Heart left ventricle (tissue), 16 donors: Measurements from ENCODE around the gene CFAP99. TPM values are rescaled to one million over a fixed set of nuclear protein-coding genes. Genes with fewer than 3 reads are reported as not detected.

Experiments
- ATAC-seq, 4 donors: fragments of 200-7000 bp; cut with Tn5 transposase; one replicate each; pipeline ENCODE4 v1.9.1; 2020 to 2022; ENCODE audit warnings: moderate library complexity in 4 of 4, mild to moderate bottlenecking in 3 of 4, moderate number of reproducible peaks in 1 of 4
- DNase-seq, 5 donors: peaks; one replicate each; pipeline ENCODE4 v3.0.0-alpha.2; 2020
- H3K27ac ChIP-seq, 12 donors: fragments of 200-600 bp; sonication (generic) in 4 of 12; one replicate each; pipeline versions ENCODE4 v1.5.0 to v1.8.0; 2016 to 2022; ENCODE audit warnings: mild to moderate bottlenecking in 2 of 12
- H3K27me3 ChIP-seq, 9 donors: fragments of 200-600 bp; sonication (generic) in 2 of 9; one replicate each; pipeline versions ENCODE4 v1.5.1 to v1.8.0; 2016 to 2022; ENCODE audit warnings: mild to moderate bottlenecking in 3 of 9
- H3K36me3 ChIP-seq, 9 donors: fragments of 200-600 bp; sonication (generic) in 2 of 9; one replicate each; pipeline versions ENCODE4 v1.5.0 to v1.8.0; 2018 to 2022; ENCODE audit warnings: mild to moderate bottlenecking in 2 of 9
- H3K4me1 ChIP-seq, 12 donors: fragments of 200-600 bp; sonication (generic) in 4 of 12; one replicate each; pipeline versions ENCODE4 v1.5.0 to v1.8.0; 2016 to 2022; ENCODE audit warnings: mild to moderate bottlenecking in 3 of 12
- H3K4me3 ChIP-seq, 12 donors: fragments of 200-600 bp; sonication (generic) in 4 of 12; one replicate each; pipeline versions ENCODE4 v1.5.0 to v1.8.0; 2017 to 2022; ENCODE audit warnings: mild to moderate bottlenecking in 9 of 12, moderate library complexity in 4 of 12
- H3K9me3 ChIP-seq, 12 donors: fragments of 200-600 bp; sonication (generic) in 4 of 12; one replicate each; pipeline versions ENCODE4 v1.5.0 to v1.8.0; 2016 to 2022; ENCODE audit warnings: mild to moderate bottlenecking in 1 of 12
- CTCF ChIP-seq, 12 donors: fragments of 200-600 bp; sonication (generic) in 4 of 12; IDR thresholded peaks; one replicate each; pipeline versions ENCODE4 v1.5.0 to v1.8.0; 2018 to 2022; ENCODE audit warnings: antibody characterized with exemption in 12 of 12, mild to moderate bottlenecking in 5 of 12
- POLR2A ChIP-seq, 2 donors: fragments of 450-650 bp; IDR thresholded peaks; one replicate each; pipeline ENCODE4 v1.6.1; 2017; ENCODE audit warnings: antibody characterized with exemption in 2 of 2, mild to moderate bottlenecking in 2 of 2, moderate library complexity in 2 of 2
- WGBS, 4 donors: extraction: QIAGEN DNeasy Blood & Tissue Kit in 2 of 4; methylation state at CpG; one replicate each; pipeline versions ENCODE4 v1.1.5 to v1.1.7; 2013 to 2018; 5-methylcytosine and 5-hydroxymethylcytosine counted together
- intact Hi-C, 10 donors: fragments of 100-400 bp; cut with DNase I; formaldehyde crosslinking; loops; one replicate each; pipeline versions ENCODE4 v1.11.1 to v1.14.2; 2022
- polyA plus RNA-seq, 2 donors: library from polyadenylated mRNA; stranded (reverse); fragments of 200-250 nt; gene quantifications; one replicate each; pipeline ENCODE4 v1.2.3, GENCODE V29; 2013
- total RNA-seq, 9 donors: library from RNA; depleted of rRNA in 2 of 9; stranded (reverse); fragments of >200 nt in 2 of 9; fragmentation: NEBNext Ultra II Directional in 3 of 9; extraction: Animal tissue kit (Norgen Biotek cat#: 25700) in 3 of 9; gene quantifications; one replicate each; pipeline versions ENCODE4 v1.1.0 to v1.2.4, GENCODE V29; 2016 to 2023
- donor health status: ischemic (EF 13 %, LVEDD 7.1; RV severe dilation, severe dysfunction).
- donor health status: healthy with polysubstance abuse.
- donor health status: DM: no; HTN: yes; CAD: no.
- donor health status: DM: no; HTN: no; CAD: no.
- donor health status: ischemic (EF 25% LVEDD 6.9; RV normal size, moderate dysfunction).
- donor health status: ischemic (EF 25% LVEDD 5.7; RV mildly dilated, moderate dysfunction).
- donor health status: healthy.
- donor health status: DM: yes; HTN: yes; CAD: no.
- donor health status: ischemic (EF 35%, LVEDD 5.7; RV mildly dilated, moderate dysfunction).
- donor health status: nonischemic (EF 11% LVEDD 7.7; RV severe dilation, severe dysfunction).
- donor health status: DM: yes; HTN: yes; CAD: no.
- donor health status: PGD.
- donor health status: ischemic (EF 29% LVEDD 5.4; RV normal size, mild dysfunction).
- donor health status: nonischemic (EF 23%, LVEDD 6.1; RV moderate dilation, normal function).

The CFAP99 gene
- total and polyA plus RNA-seq, 11 donors: not detected

- WGBS, 4 donors: 49 to 70% (median 60%) methylated on average over 20 of the region's 20 CpGs
- Histone ChIP-seq H3K27ac (no peak overlapping the region), H3K36me3 (no peaks in the 10 kb centered on the region), H3K27me3 (no peaks in the 10 kb centered on the region), H3K9me3 (no peaks in the 10 kb centered on the region), H3K4me3 (no peak overlapping the region), H3K4me1 (peaks cover 0 to 14% (median 3%) of the 10 kb centered on the region in 12 donors)
- intact Hi-C loops: no loop called here
- ATAC-seq: no peak
- TF ChIP-seq CTCF (IDR thresholded peaks at IDR 0.05) (no peak), POLR2A (IDR thresholded peaks at IDR 0.05) (no peak)
- no peak for DNase-seq
Measured at GRCh38 chr4:2390784-2391421, 27.9 kb upstream of the CFAP99 start.

DNA sequence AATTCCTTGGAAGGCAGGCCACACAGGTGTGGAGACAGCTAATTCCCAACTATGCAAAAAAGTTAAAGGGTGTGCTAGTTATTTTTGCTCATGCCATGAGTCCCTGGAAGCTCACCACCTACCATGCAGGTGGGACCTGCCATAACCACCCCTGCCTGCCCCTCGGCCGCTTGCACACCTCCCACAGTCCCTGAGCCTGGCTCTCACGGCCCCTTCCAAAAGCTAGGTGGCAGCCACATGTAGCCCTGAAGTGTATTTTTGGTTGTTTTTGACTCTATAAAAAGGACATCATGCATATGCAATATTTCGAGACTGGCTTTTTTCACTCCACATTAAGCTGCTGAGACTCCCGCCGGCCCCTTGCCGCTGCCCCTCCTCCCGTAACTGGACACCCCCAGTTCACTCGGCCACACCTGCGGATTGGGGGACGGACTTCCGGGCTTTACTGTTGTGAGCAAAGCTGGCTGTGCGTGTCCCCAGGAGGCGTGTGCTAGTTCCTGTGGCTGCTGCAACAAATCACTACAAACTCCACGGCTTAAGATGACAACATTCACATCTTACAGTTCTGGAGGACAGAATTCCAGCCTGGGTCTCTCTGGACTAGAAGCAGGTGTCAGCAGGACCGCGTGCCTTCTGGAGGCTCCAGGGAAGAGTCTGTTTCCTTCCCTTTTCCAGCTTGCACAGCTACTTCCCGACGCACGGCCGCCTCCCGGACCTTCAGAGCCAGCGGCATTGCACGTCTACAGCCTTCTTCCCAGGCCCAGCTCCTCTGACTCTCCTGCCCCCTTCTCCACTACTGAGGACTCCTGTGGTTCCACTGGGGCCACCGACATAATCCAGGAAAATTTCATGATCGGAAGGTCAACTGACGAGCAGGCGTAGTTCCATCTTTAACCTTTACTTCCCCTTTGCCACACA is 25.1 kb upstream of the CFAP99 start:
- Histone ChIP-seq H3K9me3 (no peaks in the 10 kb centered on the region), H3K4me1 (peaks cover 0 to 11% (median 3%) of the 10 kb centered on the region in 12 donors), H3K27me3 (no peaks in the 10 kb centered on the region), H3K36me3 (no peaks in the 10 kb centered on the region), H3K4me3 (peak overlapping the region in 3 of 12 donors; percentile 9 to 17 (median 15)), H3K27ac (no peak overlapping the region)
- WGBS, 4 donors: 30 to 51% (median 33%) methylated on average over 27 to 28 of the region's 28 CpGs
- intact Hi-C loops: no loop called here
- ATAC-seq (peak in 2 of 4 donors; percentile 24 to 47), DNase-seq (no peak)
- TF ChIP-seq CTCF (IDR thresholded peaks at IDR 0.05) (no peak), POLR2A (IDR thresholded peaks at IDR 0.05) (no peak)

DNA sequence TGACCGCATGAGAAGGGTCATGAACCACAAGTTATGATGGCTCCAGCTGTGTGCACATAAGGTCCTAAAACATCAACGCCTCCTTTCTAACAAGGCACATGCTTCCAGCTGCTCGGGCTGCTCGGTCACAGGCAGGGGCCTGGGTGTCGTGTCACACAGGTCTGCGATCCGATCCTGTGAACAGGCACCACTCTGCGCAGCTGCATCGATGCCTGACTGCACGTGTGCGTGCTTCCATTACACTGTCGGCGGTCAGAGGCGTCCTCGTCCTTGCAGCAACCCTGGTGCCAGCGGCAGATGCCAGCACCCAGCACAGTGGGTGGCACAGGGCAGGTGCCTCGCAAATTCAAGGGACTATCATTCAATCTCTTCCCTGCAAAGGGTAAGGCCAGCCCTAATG is 24.2 kb upstream of the CFAP99 start:
- peaks cover 0 to 11% (median 3%) of the 10 kb centered on the region in 12 donors for H3K4me1 ChIP-seq
- ATAC-seq (no peak), DNase-seq (peak in 1 of 5 donors; percentile 53)
- intact Hi-C loops: no loop called here
- H3K27me3 ChIP-seq: no peaks in the 10 kb centered on the region
- H3K27ac ChIP-seq: no peak overlapping the region
- no peak overlapping the region for H3K4me3 ChIP-seq
- TF ChIP-seq POLR2A (IDR thresholded peaks at IDR 0.05) (no peak), CTCF (IDR thresholded peaks at IDR 0.05) (no peak)
- no peaks in the 10 kb centered on the region for H3K36me3 ChIP-seq
- 94 to 96% (median 95%) methylated on average over 16 to 17 of the region's 17 CpGs for WGBS, 4 donors
- no peaks in the 10 kb centered on the region for H3K9me3 ChIP-seq

GRCh38 chr4:2395038-2395437 is 23.7 kb upstream of the CFAP99 start:
- no peak overlapping the region for H3K4me3 ChIP-seq
- H3K36me3 ChIP-seq: no peaks in the 10 kb centered on the region
- 85 to 92% (median 88%) methylated on average over 9 of the region's 9 CpGs for WGBS, 4 donors
- DNase-seq (no peak), ATAC-seq (no peak)
- intact Hi-C loops: no loop called here
- TF ChIP-seq CTCF (IDR thresholded peaks at IDR 0.05): no peak
- no peak for TF ChIP-seq POLR2A (IDR thresholded peaks at IDR 0.05)
- H3K4me1 ChIP-seq: peaks cover 0 to 11% (median 3%) of the 10 kb centered on the region in 12 donors
- H3K27me3 ChIP-seq: no peaks in the 10 kb centered on the region
- H3K9me3 ChIP-seq: no peaks in the 10 kb centered on the region
- no peak overlapping the region for H3K27ac ChIP-seq
